ENCODE measurements around the gene KIF25. TPM values are rescaled to one million over a fixed set of nuclear protein-coding genes. Genes with fewer than 3 reads are reported as not detected.

KIF25 gene
- total and polyA plus RNA-seq, 7 donors, result 0.50 to 0.54 TPM; not detected in 5

- Histone ChIP-seq H3K4me1 (no peaks in the 10 kb centered on the region), H3K27ac (no peak overlapping the region), H3K9me3 (no peaks in the 10 kb centered on the region), H3K27me3 (peaks cover 0 to 9% (median 0%) of the 10 kb centered on the region in 3 donors), H3K4me3 (no peak overlapping the region), H3K36me3 (no peaks in the 10 kb centered on the region)
- DNase-seq, result no peak
- WGBS, 2 donors, result 91 to 96% methylated on average over 9 of the region's 9 CpGs
- TF ChIP-seq EP300 (IDR thresholded peaks at IDR 0.05) (no peak), CTCF (IDR thresholded peaks at IDR 0.05) (no peak), POLR2A (IDR thresholded peaks at IDR 0.05) (no peak), POLR2AphosphoS5 (IDR thresholded peaks at IDR 0.05) (no peak)
- intact Hi-C loops (cut with DNase I), result no loop called here
Observed at GRCh38 chr6:168026925-168027324, 29.5 kb downstream of the KIF25 start.

- Histone ChIP-seq H3K27me3 (peaks cover 0 to 9% (median 0%) of the 10 kb centered on the region in 3 donors), H3K4me1 (no peaks in the 10 kb centered on the region), H3K27ac (no peak overlapping the region), H3K36me3 (no peaks in the 10 kb centered on the region), H3K9me3 (no peaks in the 10 kb centered on the region), H3K4me3 (no peak overlapping the region)
- 93 to 96% methylated on average over 16 of the region's 16 CpGs for WGBS, 2 donors
- DNase-seq, result no peak
- intact Hi-C loops (cut with DNase I), result no loop called here
- TF ChIP-seq CTCF (IDR thresholded peaks at IDR 0.05), result no peak
- TF ChIP-seq POLR2A (IDR thresholded peaks at IDR 0.05), result no peak
- no peak for TF ChIP-seq POLR2AphosphoS5 (IDR thresholded peaks at IDR 0.05)
- no peak for TF ChIP-seq EP300 (IDR thresholded peaks at IDR 0.05)
Observed at GRCh38 chr6:168027521-168027920, 30.1 kb downstream of the KIF25 start.

GRCh38 chr6:168028181-168028580 lies 30.7 kb downstream of the KIF25 start:
- intact Hi-C loops (cut with DNase I), result no loop called here
- no peak overlapping the region for H3K4me3 ChIP-seq
- WGBS, 2 donors, result 94 to 95% methylated on average over 9 of the region's 9 CpGs

GRCh38 chr6:168029459-168030217 lies 32.2 kb downstream of the KIF25 start:
- TF ChIP-seq POLR2A (IDR thresholded peaks at IDR 0.05) (no peak), EP300 (IDR thresholded peaks at IDR 0.05) (no peak), CTCF (IDR thresholded peaks at IDR 0.05) (no peak), POLR2AphosphoS5 (IDR thresholded peaks at IDR 0.05) (no peak)
- Histone ChIP-seq H3K4me1 (no peaks in the 10 kb centered on the region), H3K36me3 (no peaks in the 10 kb centered on the region), H3K9me3 (no peaks in the 10 kb centered on the region), H3K27ac (no peak overlapping the region), H3K27me3 (peaks cover 0 to 7% (median 0%) of the 10 kb centered on the region in 3 donors), H3K4me3 (no peak overlapping the region)
- intact Hi-C loops (cut with DNase I), result no loop called here
- WGBS, 2 donors, result 74 to 82% methylated on average over 14 of the region's 14 CpGs
- DNase-seq, result no peak

More at GRCh38 chr6:168028181-168028580, 30.7 kb downstream of the KIF25 start:
- Histone ChIP-seq H3K36me3 (no peaks in the 10 kb centered on the region), H3K27ac (no peak overlapping the region), H3K9me3 (no peaks in the 10 kb centered on the region), H3K4me1 (no peaks in the 10 kb centered on the region), H3K27me3 (peaks cover 0 to 9% (median 0%) of the 10 kb centered on the region in 3 donors)
- no peak for DNase-seq
- no peak for TF ChIP-seq EP300 (IDR thresholded peaks at IDR 0.05)
- no peak for TF ChIP-seq POLR2A (IDR thresholded peaks at IDR 0.05)
- TF ChIP-seq CTCF (IDR thresholded peaks at IDR 0.05), result no peak
- no peak for TF ChIP-seq POLR2AphosphoS5 (IDR thresholded peaks at IDR 0.05)
